CD14-positive monocyte (primary cell): ENCODE data around the gene DPCD. TPM values are rescaled to one million over a fixed set of nuclear protein-coding genes. Genes with fewer than 3 reads are reported as not detected.
A peak's percentile ranks its signal among the peaks of the same experiment; 100 is the strongest.
"Not testable (repeated sequence)": the region's sequence is repeated elsewhere in the genome, so short reads cannot be mapped to it uniquely, and the experiment has no call there.

Source experiments
- DNase-seq, 3 donors: peaks; one replicate each; pipeline ENCODE4 v3.0.0-alpha.2; 2011 to 2022
- H2AFZ ChIP-seq: 2 replicates; pipeline ENCODE4 v1.6.0; 2012; ENCODE audit warnings: mild to moderate bottlenecking, low read depth, low read length, inconsistent platforms; ENCODE audit not compliant: insufficient read depth, poor library complexity, severe bottlenecking
- H3K27ac ChIP-seq, 2 donors: 1 replicate in 1 of 2; 2 replicates in 1 of 2; pipeline ENCODE4 v1.5.1; 2012 to 2013; ENCODE audit warnings: low read length in 2 of 2, control low read depth in 1 of 2, inconsistent platforms in 1 of 2, low read depth in 1 of 2, mild to moderate bottlenecking in 1 of 2
- H3K27me3 ChIP-seq, 2 donors: one replicate each; pipeline versions ENCODE4 v1.6.0 to v1.6.1; 2011 to 2013; ENCODE audit warnings: low read length in 2 of 2; ENCODE audit not compliant: control insufficient read depth in 2 of 2, insufficient read depth in 2 of 2
- H3K36me3 ChIP-seq, 2 donors: replicated peaks in 1 of 2; 1 replicate in 1 of 2; 2 replicates in 1 of 2; pipeline versions ENCODE4 v1.5.1 to v1.6.1; 2012 to 2013; ENCODE audit warnings: low read length in 2 of 2, control low read depth in 1 of 2, inconsistent platforms in 1 of 2, mild to moderate bottlenecking in 1 of 2; ENCODE audit not compliant: insufficient read depth in 2 of 2, control insufficient read depth in 1 of 2
- H3K4me1 ChIP-seq, 2 donors: 1 replicate in 1 of 2; 2 replicates in 1 of 2; pipeline versions ENCODE4 v1.5.1 to v1.6.1; 2012 to 2013; ENCODE audit warnings: low read length in 2 of 2, control low read depth in 1 of 2, inconsistent platforms in 1 of 2, mild to moderate bottlenecking in 1 of 2, moderate library complexity in 1 of 2; ENCODE audit not compliant: insufficient read depth in 2 of 2, control insufficient read depth in 1 of 2
- H3K4me2 ChIP-seq: replicated peaks from 2 replicates; pipeline ENCODE3; 2012; ENCODE audit warnings: low read length, moderate library complexity, mild to moderate bottlenecking; ENCODE audit not compliant: poor library complexity, severe bottlenecking; ENCODE audit errors: extremely low read depth
- H3K4me3 ChIP-seq, 3 experiments: fragments of 200-600 bp in 1 of 3; sonication (generic) in 1 of 3; replicated peaks in 1 of 3; 1 replicate in 2 of 3; 2 replicates in 1 of 3; pipeline ENCODE4 v1.5.1; 2011 to 2013; ENCODE audit warnings: low read length in 3 of 3, mild to moderate bottlenecking in 3 of 3, control low read depth in 2 of 3, low read depth in 2 of 3, inconsistent platforms in 1 of 3, moderate library complexity in 1 of 3
- H3K79me2 ChIP-seq: 2 replicates; pipeline ENCODE4 v1.6.0; 2012; ENCODE audit warnings: mild to moderate bottlenecking, control low read depth, inconsistent platforms, low read length, moderate library complexity; ENCODE audit not compliant: insufficient read depth
- H3K9ac ChIP-seq: 2 replicates; pipeline ENCODE4 v1.6.0; 2017; ENCODE audit warnings: low read length, mild to moderate bottlenecking; ENCODE audit not compliant: insufficient read depth, poor library complexity, severe bottlenecking
- H3K9me3 ChIP-seq, 2 donors: replicated peaks in 1 of 2; 1 replicate in 1 of 2; 2 replicates in 1 of 2; pipeline versions ENCODE4 v1.5.1 to v1.6.1; 2012 to 2013; ENCODE audit warnings: low read length in 2 of 2, control low read depth in 1 of 2; ENCODE audit not compliant: control insufficient read depth in 1 of 2, insufficient read depth in 1 of 2
- H4K20me1 ChIP-seq: 2 replicates; pipeline ENCODE4 v1.6.0; 2012; ENCODE audit warnings: mild to moderate bottlenecking, low read length, control low read depth, moderate library complexity; ENCODE audit not compliant: insufficient read depth
- H3K27ac Mint-ChIP-seq, 7 donors: one replicate each; pipeline ENCODE4 v1.8.0; 2020; ENCODE audit warnings: mild to moderate bottlenecking in 7 of 7, mixed read lengths in 7 of 7, moderate library complexity in 6 of 7, inconsistent platforms in 2 of 7
- H3K27me3 Mint-ChIP-seq, 3 donors: one replicate each; pipeline ENCODE4 v1.8.0; 2021 to 2022; ENCODE audit warnings: low read depth in 3 of 3, mild to moderate bottlenecking in 3 of 3, mixed read lengths in 3 of 3, moderate library complexity in 3 of 3, inconsistent platforms in 1 of 3
- H3K36me3 Mint-ChIP-seq, 2 donors: one replicate each; pipeline ENCODE4 v1.8.0; 2020; ENCODE audit warnings: mixed read lengths in 2 of 2, inconsistent platforms in 1 of 2, mild to moderate bottlenecking in 1 of 2
- H3K4me1 Mint-ChIP-seq: one replicate; pipeline ENCODE4 v1.8.0; 2020; ENCODE audit warnings: mild to moderate bottlenecking, mixed read lengths
- H3K4me3 Mint-ChIP-seq, 2 donors: one replicate each; pipeline ENCODE4 v1.8.0; 2020; ENCODE audit warnings: mild to moderate bottlenecking in 2 of 2, mixed read lengths in 2 of 2, moderate library complexity in 1 of 2
- H3K9me3 Mint-ChIP-seq, 7 donors: one replicate each; pipeline ENCODE4 v1.8.0; 2020 to 2022; ENCODE audit warnings: mixed read lengths in 7 of 7, mild to moderate bottlenecking in 6 of 7, moderate library complexity in 6 of 7, inconsistent platforms in 2 of 7
- CTCF ChIP-seq: fragments of 200-600 bp; IDR thresholded peaks from one replicate; pipeline ENCODE4 v1.8.0; 2022; ENCODE audit warnings: antibody characterized with exemption, mild to moderate bottlenecking
- WGBS: methylation state at CpG from one replicate; pipeline ENCODE4 v1.1.5; 2013; ENCODE audit warnings: missing lambda C conversion rate; ENCODE audit not compliant: insufficient coverage; 5-methylcytosine and 5-hydroxymethylcytosine counted together
- intact Hi-C, 2 donors: fragments of 100-400 bp; cut with micrococcal nuclease; formaldehyde crosslinking; loops; one replicate each; pipeline versions ENCODE4 v1.15.0 to v1.15.1; 2023
- polyA plus RNA-seq, 3 donors: library from polyadenylated mRNA; depleted of rRNA in 1 of 3; unstranded in 2 of 3; stranded (reverse) in 1 of 3; fragments of 300-500 nt in 2 of 3; fragments of >200 nt in 1 of 3; fragmentation: Illumina TruSeq in 2 of 3; gene quantifications; 1 replicate in 2 of 3; 2 replicates in 1 of 3; pipeline ENCODE4 v1.2.3, GENCODE V29; 2012 to 2021

Gene DPCD
- polyA plus RNA-seq, 3 donors, result 8.6 to 17.0 (median 9.0) TPM

- peaks cover 18% of the 10 kb centered on the region for H3K4me1 Mint-ChIP-seq
- peaks cover 54 to 57% of the 10 kb centered on the region in 2 donors for H3K36me3 Mint-ChIP-seq
- H3K27ac ChIP-seq, result no peak overlapping the region
- no peaks in the 10 kb centered on the region for H3K79me2 ChIP-seq
- H3K4me1 ChIP-seq, result no peaks in the 10 kb centered on the region
- intact Hi-C loops, result no loop called here
- WGBS, result 100% methylated on average over 1 of the region's 8 CpGs
- no peak overlapping the region for H3K4me3 ChIP-seq
- H3K9ac ChIP-seq, result no peak overlapping the region
- no peak overlapping the region for H3K4me2 ChIP-seq
- peak overlapping the region in 2 of 7 donors; percentile 13 to 43 for H3K27ac Mint-ChIP-seq
- H3K4me3 Mint-ChIP-seq, result no peak overlapping the region
- no peaks in the 10 kb centered on the region for H3K9me3 Mint-ChIP-seq
- H2AFZ ChIP-seq, result no peak overlapping the region
- H3K27me3 ChIP-seq, result no peaks in the 10 kb centered on the region
- peaks cover 30% of the 10 kb centered on the region for H4K20me1 ChIP-seq
- peaks cover 0 to 1% (median 1%) of the 10 kb centered on the region in 3 donors for H3K27me3 Mint-ChIP-seq
- TF ChIP-seq CTCF, result no peak
- DNase-seq, result no peak
- peaks cover 20 to 69% of the 10 kb centered on the region in 2 donors for H3K36me3 ChIP-seq
- H3K9me3 ChIP-seq, result no peaks in the 10 kb centered on the region
Measured at GRCh38 chr10:101631821-101632475, 43.8 kb downstream of the DPCD start.

GRCh38 chr10:101633510-101633909 lies 45.4 kb downstream of the DPCD start:
- H3K27me3 ChIP-seq, H3K9ac ChIP-seq, H3K4me3 ChIP-seq, H3K4me2 ChIP-seq, H3K79me2 ChIP-seq, H3K27ac Mint-ChIP-seq, H3K4me3 Mint-ChIP-seq, H3K27ac ChIP-seq, H3K27me3 Mint-ChIP-seq, intact Hi-C loops, H3K9me3 Mint-ChIP-seq, H2AFZ ChIP-seq, H3K9me3 ChIP-seq, H3K4me1 ChIP-seq, DNase-seq: not testable (repeated sequence)
- peaks cover 17 to 65% of the 10 kb centered on the region in 2 donors for H3K36me3 ChIP-seq
- Mint-ChIP-seq H3K36me3 (peaks cover 54 to 55% of the 10 kb centered on the region in 2 donors), H3K4me1 (peaks cover 18% of the 10 kb centered on the region)
- no CpG with 5 or more reads among the region's 4 CpGs for WGBS
- peaks cover 20% of the 10 kb centered on the region for H4K20me1 ChIP-seq
